ENCODE measurements around the gene ZWINT.

Gene ZWINT

GRCh38 chr10:56341612-56342011 is 19.4 kb downstream of the ZWINT start:
- H3K27me3 ChIP-seq (ENCODE audit: control insufficient read depth, insufficient read depth, low read length) = no peaks in the 10 kb centered on the region
- H3K36me3 ChIP-seq (ENCODE audit: control insufficient read depth, insufficient read depth, low read length) = no peaks in the 10 kb centered on the region
- no peak overlapping the region for H3K27ac ChIP-seq (ENCODE audit: low read depth, low read length)
- 0 out of 2 replicates have a peak, but pooled peaks cover 2% of the 10 kb centered on the region for H3K9me3 ChIP-seq (ENCODE audit: control insufficient read depth, insufficient read depth, low read length)
- no peak overlapping the region for H3K4me3 ChIP-seq (ENCODE audit: low read depth, low read length)
- no peaks in the 10 kb centered on the region for H3K4me1 ChIP-seq (ENCODE audit: control insufficient read depth, insufficient read depth, low read length)
- H3K9ac ChIP-seq (ENCODE audit: low read depth, low read length) = no peak overlapping the region

DNA sequence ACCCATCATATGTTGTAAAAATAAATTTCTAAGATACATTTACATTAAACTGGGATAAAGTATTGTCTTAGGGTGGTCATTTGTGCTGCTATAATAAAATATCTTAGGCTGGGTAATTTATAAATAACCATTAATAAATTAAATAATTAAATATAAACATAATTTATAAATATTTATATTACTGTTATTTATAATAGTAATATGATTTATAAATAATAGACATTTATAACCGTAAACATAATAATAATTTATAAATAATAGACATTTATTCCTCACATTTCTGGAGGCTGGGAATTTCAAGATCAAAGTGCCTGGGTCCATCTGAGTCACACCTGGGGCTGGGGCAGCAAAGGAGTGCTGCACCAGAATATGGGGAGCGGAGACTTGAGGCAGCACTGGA is 31.1 kb downstream of the ZWINT start:
- H3K27me3 ChIP-seq (ENCODE audit: control insufficient read depth, insufficient read depth, low read length) = no peaks in the 10 kb centered on the region
- H3K36me3 ChIP-seq (ENCODE audit: control insufficient read depth, insufficient read depth, low read length) = no peaks in the 10 kb centered on the region
- H3K9ac ChIP-seq (ENCODE audit: low read depth, low read length) = no peak overlapping the region
- no peaks in the 10 kb centered on the region for H3K4me1 ChIP-seq (ENCODE audit: control insufficient read depth, insufficient read depth, low read length)
- H3K27ac ChIP-seq (ENCODE audit: low read depth, low read length) = no peak overlapping the region
- H3K4me3 ChIP-seq (ENCODE audit: low read depth, low read length) = no peak overlapping the region
- no peaks in the 10 kb centered on the region for H3K9me3 ChIP-seq (ENCODE audit: control insufficient read depth, insufficient read depth, low read length)

GRCh38 chr10:56327118-56327517 is 33.9 kb downstream of the ZWINT start:
- Histone ChIP-seq H3K9me3 (ENCODE audit: control insufficient read depth, insufficient read depth, low read length) (no peaks in the 10 kb centered on the region), H3K4me1 (ENCODE audit: control insufficient read depth, insufficient read depth, low read length) (no peaks in the 10 kb centered on the region), H3K27me3 (ENCODE audit: control insufficient read depth, insufficient read depth, low read length) (no peaks in the 10 kb centered on the region), H3K36me3 (ENCODE audit: control insufficient read depth, insufficient read depth, low read length) (no peaks in the 10 kb centered on the region), H3K27ac (ENCODE audit: low read depth, low read length) (no peak overlapping the region), H3K9ac (ENCODE audit: low read depth, low read length) (no peak overlapping the region), H3K4me3 (ENCODE audit: low read depth, low read length) (no peak overlapping the region)

DNA sequence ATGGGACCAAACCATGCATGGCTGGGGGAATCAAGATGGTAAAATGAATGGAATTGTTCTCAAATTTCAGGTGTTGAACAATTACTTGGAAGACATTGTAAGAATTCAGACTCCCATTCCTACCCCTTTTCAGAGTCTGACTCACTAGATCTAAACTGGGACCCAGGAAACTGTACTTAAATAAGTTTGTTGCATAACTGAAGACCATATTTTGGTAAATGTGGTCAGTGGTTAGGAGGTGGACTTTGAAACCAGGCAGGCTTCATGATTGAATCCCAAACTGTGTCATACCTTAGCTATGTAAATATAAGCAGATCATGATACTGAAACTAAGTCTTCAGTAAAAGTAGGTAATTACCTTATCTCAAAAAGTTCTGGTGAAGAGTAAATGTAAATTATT is 41.7 kb downstream of the ZWINT start:
- H3K27me3 ChIP-seq (ENCODE audit: control insufficient read depth, insufficient read depth, low read length) = no peaks in the 10 kb centered on the region

DNA sequence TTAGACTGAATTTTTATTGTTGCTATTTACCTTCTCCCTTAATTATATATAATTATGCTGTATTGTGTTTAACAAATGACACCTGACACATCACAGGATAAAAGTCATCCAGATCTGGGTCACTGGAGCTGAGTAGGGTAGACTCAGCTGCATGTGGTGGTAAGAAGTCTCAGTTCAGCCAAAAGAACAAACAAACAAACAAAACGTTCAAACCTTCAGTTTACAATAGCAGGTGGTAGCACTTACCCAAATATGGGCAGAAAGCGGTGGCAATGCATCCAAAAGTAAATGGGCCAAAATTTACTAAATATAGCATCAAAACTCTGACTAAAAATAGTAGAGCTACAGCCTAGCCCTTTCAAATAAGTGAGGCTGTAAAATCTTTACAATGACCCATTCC is 42.2 kb downstream of the ZWINT start:
- H3K36me3 ChIP-seq (ENCODE audit: control insufficient read depth, insufficient read depth, low read length) = no peaks in the 10 kb centered on the region
- no peaks in the 10 kb centered on the region for H3K4me1 ChIP-seq (ENCODE audit: control insufficient read depth, insufficient read depth, low read length)
- no peak overlapping the region for H3K9ac ChIP-seq (ENCODE audit: low read depth, low read length)
- H3K27me3 ChIP-seq (ENCODE audit: control insufficient read depth, insufficient read depth, low read length) = no peaks in the 10 kb centered on the region
- peaks cover 6% of the 10 kb centered on the region for H3K9me3 ChIP-seq (ENCODE audit: control insufficient read depth, insufficient read depth, low read length)
- H3K4me3 ChIP-seq (ENCODE audit: low read depth, low read length) = no peak overlapping the region
- H3K27ac ChIP-seq (ENCODE audit: low read depth, low read length) = no peak overlapping the region

More for the DNA sequence above, 41.7 kb downstream of the ZWINT start:
- Histone ChIP-seq H3K9ac (ENCODE audit: low read depth, low read length) (no peak overlapping the region), H3K4me3 (ENCODE audit: low read depth, low read length) (no peak overlapping the region), H3K36me3 (ENCODE audit: control insufficient read depth, insufficient read depth, low read length) (no peaks in the 10 kb centered on the region), H3K9me3 (ENCODE audit: control insufficient read depth, insufficient read depth, low read length) (peaks cover 6% of the 10 kb centered on the region), H3K4me1 (ENCODE audit: control insufficient read depth, insufficient read depth, low read length) (no peaks in the 10 kb centered on the region), H3K27ac (ENCODE audit: low read depth, low read length) (no peak overlapping the region)

GRCh38 chr10:56317603-56318002 is 43.5 kb downstream of the ZWINT start:
- Histone ChIP-seq H3K4me3 (ENCODE audit: low read depth, low read length) (no peak overlapping the region), H3K27ac (ENCODE audit: low read depth, low read length) (no peak overlapping the region), H3K27me3 (ENCODE audit: control insufficient read depth, insufficient read depth, low read length) (no peaks in the 10 kb centered on the region), H3K36me3 (ENCODE audit: control insufficient read depth, insufficient read depth, low read length) (no peaks in the 10 kb centered on the region), H3K9ac (ENCODE audit: low read depth, low read length) (no peak overlapping the region), H3K4me1 (ENCODE audit: control insufficient read depth, insufficient read depth, low read length) (no peaks in the 10 kb centered on the region), H3K9me3 (ENCODE audit: control insufficient read depth, insufficient read depth, low read length) (peaks cover 6% of the 10 kb centered on the region)

- Histone ChIP-seq H3K36me3 (ENCODE audit: control insufficient read depth, insufficient read depth, low read length) (no peaks in the 10 kb centered on the region), H3K4me1 (ENCODE audit: control insufficient read depth, insufficient read depth, low read length) (no peaks in the 10 kb centered on the region), H3K9ac (ENCODE audit: low read depth, low read length) (no peak overlapping the region), H3K27me3 (ENCODE audit: control insufficient read depth, insufficient read depth, low read length) (no peaks in the 10 kb centered on the region), H3K4me3 (ENCODE audit: low read depth, low read length) (no peak overlapping the region), H3K27ac (ENCODE audit: low read depth, low read length) (no peak overlapping the region), H3K9me3 (ENCODE audit: control insufficient read depth, insufficient read depth, low read length) (peaks cover 6% of the 10 kb centered on the region)
Measured at GRCh38 chr10:56316603-56317002, 44.5 kb downstream of the ZWINT start.

Data from HUES48 (cell line).